Endothelial cell of umbilical vein (primary cell): ENCODE data around the gene CRYAB. TPM values are rescaled to one million over a fixed set of nuclear protein-coding genes. Genes with fewer than 3 reads are reported as not detected.
A peak's percentile ranks its signal among the peaks of the same experiment; 100 is the strongest.

Experiments used
- BruUV-seq: library from RNA; stranded (reverse); fragments of 400-500 nt; replicated peaks from 2 replicates; lab custom pipeline; 2021; lab: Mats Ljungman, UMichigan
- CTCF ChIA-PET: fragments of 300-600, 350-600 bp; sonication (Branson Sonifier 250); formaldehyde crosslinking; loops from one replicate; lab custom pipeline; 2021; ENCODE audit warnings: antibody characterized with exemption, inconsistent platforms; lab: Charles Lee
- POLR2A ChIA-PET: fragments of 300-600, 350-600 bp; sonication (Branson Sonifier 250); formaldehyde crosslinking; loops from one replicate; lab custom pipeline; 2021; ENCODE audit warnings: antibody characterized with exemption, inconsistent platforms; lab: Charles Lee
- DNase-seq: peaks from one replicate; pipeline ENCODE4 v3.0.0-alpha.2; 2011; ENCODE audit warnings: low read depth, low spot score
- FAIRE-seq: peaks from 2 replicates; lab custom pipeline; 2011; peaks lifted over from hg19 to GRCh38; lab: Jason Lieb, UNC
- H2AFZ ChIP-seq: 2 replicates; pipeline ENCODE4 v1.6.0; 2012; ENCODE audit warnings: low read depth, low read length, control low read depth, inconsistent platforms
- H3K27ac ChIP-seq: 2 replicates; pipeline ENCODE4 v1.5.1; 2011; ENCODE audit warnings: low read depth, mild to moderate bottlenecking, control low read depth, low read length, moderate library complexity; ENCODE audit not compliant: insufficient read depth
- H3K27me3 ChIP-seq, 2 experiments: 2 replicates each; pipeline versions ENCODE4 v1.6.0 to v1.6.1; 2011; ENCODE audit warnings: low read length in 2 of 2, mixed read lengths in 1 of 2; ENCODE audit not compliant: control insufficient read depth in 2 of 2, insufficient read depth in 2 of 2
- H3K36me3 ChIP-seq, 2 experiments: 2 replicates in 1 of 2; 3 replicates in 1 of 2; pipeline ENCODE4 v1.5.1; 2011; ENCODE audit warnings: low read length in 2 of 2, mild to moderate bottlenecking in 1 of 2, moderate library complexity in 1 of 2; ENCODE audit not compliant: control insufficient read depth in 2 of 2, insufficient read depth in 2 of 2; ENCODE audit errors: extremely low read depth in 1 of 2
- H3K4me1 ChIP-seq: 3 replicates; pipeline ENCODE4 v1.5.1; 2011; ENCODE audit warnings: mild to moderate bottlenecking, low read length; ENCODE audit not compliant: control insufficient read depth, insufficient read depth; ENCODE audit errors: extremely low read depth
- H3K4me2 ChIP-seq: 2 replicates; pipeline ENCODE4 v1.6.1; 2011; ENCODE audit warnings: low read length, control low read depth, mixed read lengths; ENCODE audit not compliant: insufficient read depth
- H3K4me3 ChIP-seq, 3 experiments: fragments of 200-600 bp in 1 of 3; sonication (generic), shearing (Covaris generic) in 1 of 3; replicated peaks in 1 of 3; 2 replicates each; pipeline ENCODE4 v1.5.1; 2011 to 2016; ENCODE audit warnings: control low read depth in 3 of 3, low read length in 3 of 3, mild to moderate bottlenecking in 2 of 3, inconsistent platforms in 1 of 3, low read depth in 1 of 3, moderate library complexity in 1 of 3; ENCODE audit not compliant: insufficient read depth in 1 of 3
- H3K79me2 ChIP-seq: 2 replicates; pipeline ENCODE4 v1.6.0; 2012; ENCODE audit warnings: low read length, inconsistent platforms; ENCODE audit not compliant: control insufficient read depth, insufficient read depth
- H3K9ac ChIP-seq: replicated peaks from 2 replicates; pipeline ENCODE3; 2011; ENCODE audit warnings: low read length, control low read depth; ENCODE audit not compliant: insufficient read depth; ENCODE audit errors: extremely low read depth
- H3K9me1 ChIP-seq: replicated peaks from 3 replicates; pipeline ENCODE4 v1.6.0; 2011; ENCODE audit warnings: mild to moderate bottlenecking, low read length; ENCODE audit not compliant: control insufficient read depth, insufficient read depth; ENCODE audit errors: extremely low read depth
- H3K9me3 ChIP-seq: replicated peaks from 2 replicates; pipeline ENCODE4 v1.5.1; 2012; ENCODE audit warnings: low read length, inconsistent platforms; ENCODE audit not compliant: control insufficient read depth, insufficient read depth
- H4K20me1 ChIP-seq: replicated peaks from 2 replicates; pipeline ENCODE3; 2011; ENCODE audit warnings: mild to moderate bottlenecking, low read length; ENCODE audit not compliant: control insufficient read depth, insufficient read depth; ENCODE audit errors: extremely low read depth
- CTCF ChIP-seq, 2 donors: IDR thresholded peaks; 1 replicate in 1 of 2; 2 replicates in 1 of 2; pipeline ENCODE4 v1.5.1; 2011; ENCODE audit warnings: low read length in 2 of 2, mild to moderate bottlenecking in 2 of 2, moderate library complexity in 2 of 2, control low read depth in 1 of 2, inconsistent platforms in 1 of 2, low read depth in 1 of 2; ENCODE audit not compliant: insufficient read depth in 1 of 2; ENCODE audit errors: extremely low read depth in 1 of 2
- EZH2 ChIP-seq: IDR thresholded peaks from 2 replicates; pipeline ENCODE4 v1.6.1; 2012; ENCODE audit warnings: borderline replicate concordance, low read depth, mild to moderate bottlenecking, moderate library complexity, low read length, inconsistent platforms; ENCODE audit not compliant: severe bottlenecking
- FOS ChIP-seq: IDR thresholded peaks from 2 replicates; pipeline ENCODE4 v1.6.1; 2011; ENCODE audit warnings: mild to moderate bottlenecking, low read length, moderate library complexity, borderline replicate concordance; ENCODE audit not compliant: insufficient read depth
- GATA2 ChIP-seq: IDR thresholded peaks from 2 replicates; pipeline ENCODE4 v1.7.0; 2011; ENCODE audit warnings: low read depth, mild to moderate bottlenecking, moderate library complexity, mixed read lengths, low read length; ENCODE audit not compliant: insufficient read length, insufficient read depth
- JUN ChIP-seq: IDR thresholded peaks from 2 replicates; pipeline ENCODE4 v1.6.1; 2011; ENCODE audit warnings: borderline replicate concordance, low read depth; ENCODE audit not compliant: insufficient read length, insufficient read depth
- MAX ChIP-seq: IDR thresholded peaks from 2 replicates; pipeline ENCODE4 v1.6.1; 2011; ENCODE audit not compliant: insufficient read depth, insufficient read length
- POLR2A ChIP-seq: IDR thresholded peaks from 2 replicates; pipeline ENCODE4 v1.6.1; 2012; ENCODE audit warnings: low read depth, mild to moderate bottlenecking, control low read depth, low read length
- dilution Hi-C: fragments of 300-500 bp; cut with MboI; formaldehyde crosslinking; loops from one replicate; pipeline ENCODE4 v1.15.0; 2019; ENCODE audit warnings: low sequenced_read_pairs; ENCODE audit not compliant: extremely low pct_ligation_motif_present
- intact Hi-C: fragments of 100-400 bp; cut with micrococcal nuclease; formaldehyde crosslinking; loops from one replicate; pipeline ENCODE4 v1.10.0; 2022
- polyA plus RNA-seq, 4 experiments: library from polyadenylated mRNA; depleted of rRNA in 3 of 4; stranded (reverse) in 3 of 4; unstranded in 1 of 4; fragments of >200 nt; gene quantifications; 2 replicates each; pipeline versions ENCODE4 v1.2.1 to v1.2.3, GENCODE V29; 2011 to 2012; ENCODE audit warnings: missing spikeins in 1 of 4
- total RNA-seq: library from RNA; stranded (reverse); gene quantifications from 2 replicates; pipeline ENCODE4 v1.2.3, GENCODE V29; 2021

The CRYAB gene
- total and polyA plus RNA-seq, 2 donors (not counting 3 experiments of a cell fraction or from before 2014, with no cell fraction given), result 0.48 TPM; not detected in 1

- Histone ChIP-seq H3K27ac (peak overlapping the region; percentile 71), H3K36me3 (peaks cover 0 to 2% of the 10 kb centered on the region in 2 experiments), H3K9me3 (no peaks in the 10 kb centered on the region), H3K4me2 (peak overlapping the region; percentile 91), H3K79me2 (peaks cover 4% of the 10 kb centered on the region), H3K4me3 (peak overlapping the region; percentile 72 to 93 (median 81)), H4K20me1 (no peaks in the 10 kb centered on the region), H3K9ac (peak overlapping the region; percentile 87), H3K4me1 (peaks cover 8% of the 10 kb centered on the region), H2AFZ (peak overlapping the region; percentile 96), H3K27me3 (no peaks in the 10 kb centered on the region), H3K9me1 (no peaks in the 10 kb centered on the region)
- intact Hi-C loops, result loop anchor here (2.0 kb wide), 2 partner anchors 56 to 154 kb away; partner anchors contain the start of gene DLAT
- FAIRE-seq (no peak), DNase-seq (no peak)
- BruUV-seq, result no TSS peak
- dilution Hi-C loops, result no loop called here
- ChIA-PET CTCF (interaction anchor here (0.6 to 2.8 kb wide), 27 partner anchors 9 to 409 kb away, joined by 3 to 23 read pairs (median 4); partner anchors contain the start of genes BCO2, C11orf52 and TIMM8B), POLR2A (interaction anchor here (0.7 to 2.2 kb wide), 3 partner anchors 9 to 88 kb away, joined by 5 to 6 read pairs (median 5); no protein-coding TSS in a partner anchor)
- no peak for TF ChIP-seq JUN
- TF ChIP-seq MAX, result no peak
- TF ChIP-seq POLR2A, result no peak
- no peak for TF ChIP-seq FOS
- no peak for TF ChIP-seq EZH2
Observed at GRCh38 chr11:111870522-111870885, 41.1 kb downstream of the CRYAB start.

- no peak for DNase-seq
- Histone ChIP-seq H3K79me2 (peaks cover 4% of the 10 kb centered on the region), H3K9me3 (no peaks in the 10 kb centered on the region), H3K27me3 (no peaks in the 10 kb centered on the region), H2AFZ (no peak overlapping the region), H3K4me3 (no peak overlapping the region), H3K9ac (no peak overlapping the region), H3K27ac (no peak overlapping the region), H3K9me1 (no peaks in the 10 kb centered on the region), H3K4me1 (peaks cover 8% of the 10 kb centered on the region), H4K20me1 (no peaks in the 10 kb centered on the region), H3K4me2 (peak overlapping the region; percentile 91), H3K36me3 (peaks cover 0 to 2% of the 10 kb centered on the region in 2 experiments)
- ChIA-PET POLR2A (interaction anchor here (0.7 to 2.2 kb wide), 2 partner anchors 9 to 89 kb away, joined by 5 to 6 read pairs; no protein-coding TSS in a partner anchor), CTCF (interaction anchor here (0.6 to 2.8 kb wide), 22 partner anchors 9 to 410 kb away, joined by 3 to 23 read pairs (median 4); partner anchors contain the start of genes BCO2 and TIMM8B)
- dilution Hi-C loops, result no loop called here
- BruUV-seq, result no TSS peak
- intact Hi-C loops, result loop anchor here (2.0 kb wide), 2 partner anchors 57 to 155 kb away; partner anchors contain the start of gene DLAT
- TF ChIP-seq CTCF (IDR thresholded peaks at IDR 0.05; ENCODE audit: extremely low read depth in 1 of 2, insufficient read depth in 1 of 2, low read depth in 1 of 2, low read length in 2 of 2) (no peak), MAX (no peak), GATA2 (no peak)
- no peak for FAIRE-seq
Observed at GRCh38 chr11:111870113-111870512, 41.5 kb downstream of the CRYAB start.
